Mucosa of rectum (tissue), 2 donors: ENCODE results near the gene ETV4.

Experiments used
- H3K27ac ChIP-seq, 2 donors: one replicate each; pipeline ENCODE4 v1.7.0; 2013; ENCODE audit warnings: inconsistent platforms in 2 of 2, low read depth in 2 of 2, low read length in 2 of 2
- H3K27me3 ChIP-seq, 2 donors: one replicate each; pipeline ENCODE4 v1.7.0; 2013; ENCODE audit warnings: low read length in 2 of 2; ENCODE audit not compliant: control insufficient read depth in 2 of 2, insufficient read depth in 2 of 2
- H3K36me3 ChIP-seq, 2 donors: one replicate each; pipeline ENCODE4 v1.7.0; 2013; ENCODE audit warnings: low read length in 2 of 2; ENCODE audit not compliant: control insufficient read depth in 2 of 2, insufficient read depth in 2 of 2
- H3K4me1 ChIP-seq, 2 donors: one replicate each; pipeline ENCODE4 v1.7.0; 2013; ENCODE audit warnings: low read length in 2 of 2, mild to moderate bottlenecking in 1 of 2; ENCODE audit not compliant: control insufficient read depth in 2 of 2, insufficient read depth in 2 of 2
- H3K4me3 ChIP-seq, 2 donors: one replicate each; pipeline ENCODE4 v1.7.0; 2013; ENCODE audit warnings: low read length in 2 of 2
- H3K9ac ChIP-seq, 2 donors: one replicate each; pipeline ENCODE4 v1.7.0; 2013; ENCODE audit warnings: low read length in 2 of 2, low read depth in 1 of 2, mild to moderate bottlenecking in 1 of 2
- H3K9me3 ChIP-seq, 2 donors: one replicate each; pipeline ENCODE4 v1.7.0; 2013; ENCODE audit warnings: low read length in 2 of 2; ENCODE audit not compliant: control insufficient read depth in 2 of 2
- donor health status: healthy.
- donor health status: Normal muscosa, but diverticular disease.

The ETV4 gene

DNA sequence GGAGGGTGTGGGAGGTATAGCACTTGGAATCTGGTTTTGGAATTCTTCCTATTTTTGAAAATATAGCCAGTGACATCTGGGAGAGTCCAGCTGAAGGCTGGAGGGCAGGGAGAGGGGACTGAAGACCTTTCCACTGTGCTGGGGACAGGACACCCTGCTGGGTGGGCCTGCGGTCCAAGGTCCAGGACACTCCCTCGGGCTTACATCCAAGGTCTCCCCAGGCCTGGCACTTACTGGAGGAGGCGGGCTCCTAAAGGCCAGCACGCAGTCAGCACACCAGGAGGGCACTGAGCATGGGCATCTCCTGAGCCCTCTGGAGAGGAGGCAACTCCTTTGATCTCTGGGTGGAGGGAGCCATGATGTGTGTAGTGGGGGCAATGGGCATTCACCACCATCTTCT is 35.5 kb upstream of the ETV4 start:
- H3K4me1 ChIP-seq: peaks cover 3 to 5% of the 10 kb centered on the region in 2 donors

DNA sequence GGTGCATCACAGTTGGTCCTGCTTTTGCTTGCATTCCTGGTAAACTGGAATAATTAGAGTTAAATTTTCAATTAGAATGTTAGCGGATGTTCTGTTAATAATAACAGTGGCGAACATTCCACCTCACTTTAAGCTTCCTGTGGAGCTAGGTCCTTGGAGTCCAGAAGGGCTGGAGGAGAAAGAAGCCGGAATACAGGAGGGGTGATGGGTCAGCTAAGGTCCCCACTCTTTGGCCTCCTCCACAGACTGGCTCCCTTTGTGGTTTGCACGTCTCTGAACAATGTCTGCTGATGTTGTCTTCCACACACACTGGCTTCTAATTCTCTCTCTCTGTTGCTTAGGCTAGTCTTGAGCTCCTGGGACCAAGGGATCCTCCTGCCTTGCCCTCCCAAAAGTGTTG is 35.0 kb upstream of the ETV4 start:
- no peaks in the 10 kb centered on the region for H3K27me3 ChIP-seq
- no peak overlapping the region for H3K27ac ChIP-seq
- H3K4me3 ChIP-seq: no peak overlapping the region
- H3K4me1 ChIP-seq: peaks cover 3 to 5% of the 10 kb centered on the region in 2 donors
- H3K9ac ChIP-seq: no peak overlapping the region
- H3K36me3 ChIP-seq: no peaks in the 10 kb centered on the region
- H3K9me3 ChIP-seq: no peaks in the 10 kb centered on the region

More for the DNA sequence above, 35.5 kb upstream of the ETV4 start:
- no peak overlapping the region for H3K9ac ChIP-seq
- no peaks in the 10 kb centered on the region for H3K27me3 ChIP-seq
- H3K27ac ChIP-seq: no peak overlapping the region
- H3K36me3 ChIP-seq: no peaks in the 10 kb centered on the region
- no peaks in the 10 kb centered on the region for H3K9me3 ChIP-seq
- no peak overlapping the region for H3K4me3 ChIP-seq

GRCh38 chr17:43579566-43580140 is 33.5 kb upstream of the ETV4 start:
- H3K9ac ChIP-seq: no peak overlapping the region
- no peaks in the 10 kb centered on the region for H3K9me3 ChIP-seq
- no peak overlapping the region for H3K27ac ChIP-seq
- no peaks in the 10 kb centered on the region for H3K36me3 ChIP-seq
- H3K27me3 ChIP-seq: no peaks in the 10 kb centered on the region
- H3K4me1 ChIP-seq: peaks cover 5 to 8% of the 10 kb centered on the region in 2 donors
- H3K4me3 ChIP-seq: no peak overlapping the region

DNA sequence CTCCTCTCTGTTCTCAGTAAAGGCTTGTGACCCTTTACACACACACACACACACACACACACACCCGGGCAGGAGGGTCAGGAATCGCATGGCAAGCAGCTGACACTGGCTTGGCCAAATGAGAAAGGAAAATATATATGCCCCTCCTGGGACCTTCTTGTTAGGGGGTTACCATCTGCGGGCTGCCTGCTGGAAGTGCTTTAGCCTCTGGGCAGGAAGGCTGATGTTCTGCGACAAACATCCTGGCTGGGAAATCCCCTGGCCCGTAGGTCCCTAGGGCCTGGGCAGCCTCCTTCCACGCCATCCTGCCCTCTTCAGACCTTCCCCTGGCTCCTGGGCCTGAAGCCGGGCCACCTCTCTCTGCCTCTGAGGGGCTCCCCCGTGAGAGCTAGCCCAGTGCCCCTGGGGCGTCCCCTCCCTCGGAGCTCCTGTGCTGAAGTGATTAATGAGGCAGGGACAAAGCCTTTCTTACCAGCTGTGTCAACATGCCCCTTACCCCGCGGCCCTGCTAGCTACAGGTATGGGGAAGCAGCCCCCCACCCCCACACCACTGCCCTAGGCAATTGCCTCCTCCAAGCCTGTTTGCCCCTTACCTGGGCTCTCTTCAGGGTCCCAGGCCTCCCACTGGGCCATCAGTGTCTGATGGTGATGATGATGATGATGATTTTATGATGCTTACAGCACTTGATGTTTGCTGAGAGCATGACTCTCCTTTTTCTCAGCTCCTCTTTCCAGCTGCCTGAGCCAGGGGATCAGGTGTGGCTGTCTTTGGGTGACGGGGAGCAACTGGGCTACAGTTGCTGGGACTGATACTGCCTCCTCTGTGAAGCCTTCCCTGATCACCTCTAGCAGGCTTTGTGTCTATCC is 32.8 kb upstream of the ETV4 start:
- H3K27ac ChIP-seq: no peak overlapping the region

DNA sequence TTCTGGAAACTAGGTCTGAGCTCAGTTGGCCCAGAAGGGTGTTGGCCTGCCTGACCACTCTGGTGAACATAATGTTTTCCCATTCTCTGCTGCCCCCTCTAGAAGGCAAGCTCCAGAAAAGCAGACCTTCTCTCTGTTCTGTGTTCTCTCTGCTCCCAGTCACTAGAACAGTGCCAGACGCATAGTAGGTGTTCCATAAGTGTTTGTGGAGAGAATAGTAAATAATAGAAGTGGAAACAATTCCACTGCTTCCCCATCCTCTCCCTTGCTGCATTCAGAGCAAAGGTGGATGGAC is 32.2 kb upstream of the ETV4 start:
- Histone ChIP-seq H3K27ac (no peak overlapping the region), H3K4me1 (peaks cover 13 to 15% of the 10 kb centered on the region in 2 donors), H3K27me3 (no peaks in the 10 kb centered on the region), H3K4me3 (no peak overlapping the region), H3K9me3 (no peaks in the 10 kb centered on the region), H3K36me3 (no peaks in the 10 kb centered on the region), H3K9ac (no peak overlapping the region)

More for the DNA sequence above, 32.8 kb upstream of the ETV4 start:
- Histone ChIP-seq H3K36me3 (no peaks in the 10 kb centered on the region), H3K27me3 (no peaks in the 10 kb centered on the region), H3K9ac (no peak overlapping the region), H3K4me1 (peaks cover 11 to 12% of the 10 kb centered on the region in 2 donors), H3K4me3 (no peak overlapping the region), H3K9me3 (no peaks in the 10 kb centered on the region)

DNA sequence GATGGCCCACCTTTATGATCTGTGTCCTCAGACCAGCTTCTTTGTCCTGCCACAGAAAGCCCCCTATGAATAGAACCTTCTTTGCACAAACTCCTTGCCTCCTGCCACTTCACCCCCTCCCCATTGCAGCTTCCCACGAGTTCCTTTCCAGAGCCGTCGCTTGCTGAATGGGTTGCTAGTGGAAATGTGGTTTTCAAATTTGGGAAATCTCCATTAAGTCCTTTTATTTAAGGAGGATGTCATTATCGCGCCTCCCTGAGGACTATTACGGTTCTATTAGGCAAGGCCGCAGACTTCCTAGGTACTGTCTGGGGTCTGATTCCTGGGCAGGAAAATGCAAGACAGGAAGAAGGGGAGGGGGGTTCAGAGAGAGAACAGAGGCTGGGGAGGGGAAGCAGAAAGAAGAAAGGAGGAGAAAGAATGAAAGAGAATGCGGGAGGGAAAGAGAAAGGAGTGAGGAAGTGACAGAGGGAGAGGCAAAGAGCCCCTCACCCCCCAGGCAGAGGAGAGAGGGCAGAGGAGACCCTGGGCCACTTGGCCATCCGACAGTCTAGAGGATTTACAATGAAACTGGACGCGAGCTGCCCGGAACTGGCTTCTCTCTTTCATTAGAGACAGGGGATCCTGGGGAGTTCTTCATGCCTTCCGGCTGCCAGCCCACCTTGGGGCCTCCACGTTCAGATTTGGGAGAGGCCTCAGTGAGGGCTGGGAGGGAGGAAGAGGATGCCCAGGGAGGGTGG is 31.7 kb upstream of the ETV4 start:
- Histone ChIP-seq H3K9ac (no peak overlapping the region), H3K27me3 (no peaks in the 10 kb centered on the region), H3K4me3 (no peak overlapping the region), H3K9me3 (no peaks in the 10 kb centered on the region), H3K27ac (no peak overlapping the region), H3K4me1 (peaks cover 13 to 15% of the 10 kb centered on the region in 2 donors), H3K36me3 (no peaks in the 10 kb centered on the region)

DNA sequence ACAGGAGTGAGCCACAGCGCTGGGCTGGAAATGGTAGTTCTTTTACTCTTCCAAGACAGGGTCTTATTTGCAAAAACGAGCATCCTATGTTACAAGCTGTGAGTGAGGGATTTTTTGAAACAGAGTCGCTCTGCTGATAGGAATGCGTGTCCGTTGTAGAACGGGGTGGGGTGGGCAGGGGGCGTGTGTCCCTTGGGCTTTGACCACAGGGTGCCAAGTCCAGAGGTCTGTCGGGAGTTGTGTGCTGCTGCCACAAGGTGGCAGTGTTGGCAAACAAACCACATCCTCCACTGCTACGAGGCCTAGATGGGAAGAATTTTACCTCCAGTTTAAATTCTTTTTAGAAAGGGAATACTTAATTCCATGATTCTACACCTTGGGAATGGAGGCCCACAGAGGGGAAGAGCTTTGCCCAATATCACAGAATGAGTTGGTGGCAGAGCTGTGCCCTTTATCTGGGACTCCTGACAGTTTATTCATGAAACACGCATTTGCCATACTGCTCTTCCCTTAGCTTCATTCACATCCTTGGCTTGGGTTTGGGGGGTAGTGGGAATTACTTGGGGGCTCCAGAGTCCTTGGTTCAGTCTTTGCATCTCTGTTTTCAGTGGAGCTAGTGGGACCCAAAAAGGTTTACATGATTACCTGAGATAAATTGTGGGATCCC is 30.6 kb upstream of the ETV4 start:
- H3K36me3 ChIP-seq: no peaks in the 10 kb centered on the region
- H3K9ac ChIP-seq: no peak overlapping the region
- peaks cover 13% of the 10 kb centered on the region in 2 donors for H3K4me1 ChIP-seq
- no peaks in the 10 kb centered on the region for H3K9me3 ChIP-seq
- no peaks in the 10 kb centered on the region for H3K27me3 ChIP-seq
- no peak overlapping the region for H3K27ac ChIP-seq
- H3K4me3 ChIP-seq: no peak overlapping the region

DNA sequence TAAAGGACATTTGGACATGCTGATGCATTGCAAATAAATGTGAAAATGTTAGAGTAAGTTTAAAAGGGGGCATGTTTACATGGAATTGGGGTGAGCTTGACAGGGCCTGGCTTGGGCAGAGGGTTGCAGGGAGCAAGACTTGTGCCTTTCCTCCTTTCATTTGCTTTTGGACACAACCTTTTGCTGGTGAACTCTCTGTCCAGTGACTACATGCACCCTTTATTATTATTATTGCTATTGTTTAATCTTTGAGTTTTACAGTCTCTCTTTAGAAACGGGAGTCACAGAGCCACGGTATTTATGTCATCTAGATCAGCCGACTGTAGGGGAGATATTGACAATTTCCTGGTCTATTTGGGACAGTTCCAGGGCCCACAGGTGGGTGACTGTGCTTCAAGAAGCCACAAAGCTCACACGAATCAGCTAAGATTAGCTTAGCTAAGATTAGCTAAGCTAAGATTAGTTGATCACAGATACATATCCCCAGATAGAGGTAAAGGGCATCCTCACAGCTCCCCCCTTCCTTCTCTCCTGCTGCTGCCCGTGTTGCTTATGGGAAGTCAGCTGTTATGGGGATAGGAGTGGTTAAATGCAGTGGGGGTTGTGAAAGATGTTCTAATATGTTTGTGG is 28.9 kb upstream of the ETV4 start:
- Histone ChIP-seq H3K27me3 (no peaks in the 10 kb centered on the region), H3K36me3 (no peaks in the 10 kb centered on the region), H3K9me3 (no peaks in the 10 kb centered on the region), H3K9ac (no peak overlapping the region), H3K4me1 (peaks cover 9 to 12% of the 10 kb centered on the region in 2 donors), H3K4me3 (no peak overlapping the region), H3K27ac (no peak overlapping the region)

DNA sequence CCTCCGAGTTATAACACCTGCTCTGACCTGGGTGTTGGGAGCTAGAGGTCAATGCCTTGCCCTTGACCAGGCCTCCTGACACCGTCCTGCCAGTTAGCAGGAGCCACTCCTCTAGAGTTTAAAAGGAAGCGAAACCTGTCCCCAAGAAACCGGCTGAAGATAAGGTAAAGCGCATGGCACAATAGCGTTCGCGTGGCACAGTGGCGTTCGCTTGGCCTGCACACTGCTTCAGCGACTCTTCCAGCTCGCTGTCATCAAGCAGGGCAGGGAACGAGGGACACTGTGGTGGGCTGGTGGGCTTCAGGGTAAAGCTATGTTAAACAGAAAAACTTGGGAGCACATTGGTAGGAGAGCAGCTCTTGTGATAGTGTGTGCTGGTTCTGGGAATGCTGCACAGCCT is 28.2 kb upstream of the ETV4 start:
- Histone ChIP-seq H3K36me3 (no peaks in the 10 kb centered on the region), H3K9ac (no peak overlapping the region), H3K27ac (no peak overlapping the region), H3K9me3 (no peaks in the 10 kb centered on the region), H3K4me1 (peaks cover 9 to 12% of the 10 kb centered on the region in 2 donors), H3K27me3 (no peaks in the 10 kb centered on the region), H3K4me3 (no peak overlapping the region)
